HepG2 (cell line): ENCODE results near the gene RAD54L. TPM values are rescaled to one million over a fixed set of nuclear protein-coding genes. Genes with fewer than 3 reads are reported as not detected.

Experiments used
- AKAP8 ChIP-seq: sonication (generic); formaldehyde crosslinking; IDR thresholded peaks from 2 replicates; pipeline ENCODE4 v1.5.1; 2020; ENCODE audit warnings: mild to moderate bottlenecking, missing genetic modification reagents
- JDP2 ChIP-seq: sonication (generic); formaldehyde crosslinking; IDR thresholded peaks from 2 replicates; pipeline ENCODE4 v1.8.1; 2022; ENCODE audit warnings: missing genetic modification reagents, borderline replicate concordance
- SATB2 ChIP-seq: sonication (generic); formaldehyde crosslinking; IDR thresholded peaks from 2 replicates; pipeline ENCODE4 v1.5.0; 2020; ENCODE audit warnings: missing genetic modification reagents
- TEAD3 ChIP-seq: optimal IDR thresholded peaks from 2 replicates; pipeline ENCODE3; 2016; ENCODE audit warnings: borderline replicate concordance
- TERF1 ChIP-seq: sonication (generic); formaldehyde crosslinking; IDR thresholded peaks from 2 replicates; pipeline ENCODE4 v1.8.0; 2022; ENCODE audit warnings: mild to moderate bottlenecking, missing genetic modification reagents, moderate library complexity
- ZBTB46 ChIP-seq: sonication (generic); formaldehyde crosslinking; IDR thresholded peaks from 2 replicates; pipeline ENCODE4 v1.4.0; 2020; ENCODE audit warnings: mild to moderate bottlenecking, missing genetic modification reagents, borderline replicate concordance
- ZGPAT ChIP-seq: IDR thresholded peaks from 2 replicates; pipeline ENCODE4 v1.6.1; 2016; ENCODE audit warnings: mild to moderate bottlenecking
- ZNF180 ChIP-seq: sonication (generic); formaldehyde crosslinking; IDR thresholded peaks from 2 replicates; pipeline ENCODE4 v1.4.0; 2020; ENCODE audit warnings: low read depth, missing genetic modification reagents, borderline replicate concordance
- ZNF224 ChIP-seq: sonication (generic); formaldehyde crosslinking; IDR thresholded peaks from 2 replicates; pipeline ENCODE4 v1.5.0; 2020; ENCODE audit warnings: mild to moderate bottlenecking, missing genetic modification reagents
- ZNF274 ChIP-seq: sonication (generic); formaldehyde crosslinking; IDR thresholded peaks from 2 replicates; pipeline ENCODE4 v1.5.1; 2020; ENCODE audit warnings: mild to moderate bottlenecking, missing genetic modification reagents
- ZNF317 ChIP-seq: sonication (generic); formaldehyde crosslinking; IDR thresholded peaks from 2 replicates; pipeline ENCODE4 v1.5.0; 2020; ENCODE audit warnings: mild to moderate bottlenecking, missing genetic modification reagents
- ZNF441 ChIP-seq: sonication (generic); formaldehyde crosslinking; IDR thresholded peaks from 2 replicates; pipeline ENCODE4 v1.7.0; 2021; ENCODE audit warnings: missing genetic modification reagents, borderline replicate concordance
- ZNF792 ChIP-seq: IDR thresholded peaks from 2 replicates; pipeline ENCODE4 v1.6.1; 2016
- polyA plus RNA-seq, 8 experiments: library from polyadenylated mRNA; depleted of rRNA in 3 of 8; stranded (reverse) in 7 of 8; unstranded in 1 of 8; fragments of >200 nt; fragmentation: Illumina TruSeq in 4 of 8; extraction: Trizol in 4 of 8; gene quantifications; 2 replicates each; pipeline versions ENCODE4 v1.2.1 to v1.2.3, GENCODE V29; 2011 to 2016; ENCODE audit warnings: low read depth in 4 of 8, missing spikeins in 1 of 8, mixed read lengths in 1 of 8; ENCODE audit not compliant: insufficient read depth in 1 of 8
- total RNA-seq, 5 experiments: library from RNA; depleted of rRNA; stranded (reverse); fragments of >200 nt; fragmentation: Illumina TruSeq; extraction: Trizol; gene quantifications; 2 replicates each; pipeline ENCODE4 v1.2.3, GENCODE V29; 2016; ENCODE audit warnings: low read depth in 1 of 5
- TF ChIP-seq, protein P1 (sequence below): sonication (generic); formaldehyde crosslinking; IDR thresholded peaks from 2 replicates; pipeline ENCODE4 v1.8.1; 2022; ENCODE audit warnings: mild to moderate bottlenecking, missing genetic modification reagents
- TF ChIP-seq, protein P2 (sequence below): sonication (generic); formaldehyde crosslinking; IDR thresholded peaks from 2 replicates; pipeline ENCODE4 v1.4.0; 2020; ENCODE audit warnings: missing genetic modification reagents, mild to moderate bottlenecking, borderline replicate concordance
- TF ChIP-seq, protein P3 (sequence below): IDR thresholded peaks from 2 replicates; pipeline ENCODE4 v1.6.1; 2016; ENCODE audit warnings: low read depth, control low read depth
- TF ChIP-seq, protein P4 (sequence below): IDR thresholded peaks from 2 replicates; pipeline ENCODE4 v1.6.1; 2016; ENCODE audit warnings: low read depth, borderline replicate concordance
- TF ChIP-seq, protein P5 (sequence below): sonication (generic); formaldehyde crosslinking; IDR thresholded peaks from 2 replicates; pipeline ENCODE4 v1.4.0; 2020; ENCODE audit warnings: mild to moderate bottlenecking, missing genetic modification reagents

RAD54L gene
- total and polyA plus RNA-seq, 2 of the 13 experiments (the other 11 are each of a cell fraction or from before 2014, with no cell fraction given): 10.2 to 30.0 TPM

GRCh38 chr1:46301808-46302640 is 54.5 kb downstream of the RAD54L start (continued):
- TF ChIP-seq, protein P1, sequence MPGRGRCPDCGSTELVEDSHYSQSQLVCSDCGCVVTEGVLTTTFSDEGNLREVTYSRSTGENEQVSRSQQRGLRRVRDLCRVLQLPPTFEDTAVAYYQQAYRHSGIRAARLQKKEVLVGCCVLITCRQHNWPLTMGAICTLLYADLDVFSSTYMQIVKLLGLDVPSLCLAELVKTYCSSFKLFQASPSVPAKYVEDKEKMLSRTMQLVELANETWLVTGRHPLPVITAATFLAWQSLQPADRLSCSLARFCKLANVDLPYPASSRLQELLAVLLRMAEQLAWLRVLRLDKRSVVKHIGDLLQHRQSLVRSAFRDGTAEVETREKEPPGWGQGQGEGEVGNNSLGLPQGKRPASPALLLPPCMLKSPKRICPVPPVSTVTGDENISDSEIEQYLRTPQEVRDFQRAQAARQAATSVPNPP: no peak
- no peak for TF ChIP-seq ZBTB46 (CRISPR knock-in tag)
- TF ChIP-seq ZGPAT: peak; percentile 68; the same call in 1 of the 2 replicates
- no peak for TF ChIP-seq TEAD3 (CRISPR knock-in tag)
- TF ChIP-seq, protein P2, sequence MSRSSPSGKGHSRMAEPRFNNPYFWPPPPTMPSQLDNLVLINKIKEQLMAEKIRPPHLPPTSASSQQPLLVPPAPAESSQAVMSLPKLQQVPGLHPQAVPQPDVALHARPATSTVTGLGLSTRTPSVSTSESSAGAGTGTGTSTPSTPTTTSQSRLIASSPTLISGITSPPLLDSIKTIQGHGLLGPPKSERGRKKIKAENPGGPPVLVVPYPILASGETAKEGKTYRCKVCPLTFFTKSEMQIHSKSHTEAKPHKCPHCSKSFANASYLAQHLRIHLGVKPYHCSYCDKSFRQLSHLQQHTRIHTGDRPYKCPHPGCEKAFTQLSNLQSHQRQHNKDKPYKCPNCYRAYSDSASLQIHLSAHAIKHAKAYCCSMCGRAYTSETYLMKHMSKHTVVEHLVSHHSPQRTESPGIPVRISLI (CRISPR knock-in tag): no peak
- no peak for TF ChIP-seq ZNF180 (CRISPR knock-in tag)
- TF ChIP-seq, protein P3, sequence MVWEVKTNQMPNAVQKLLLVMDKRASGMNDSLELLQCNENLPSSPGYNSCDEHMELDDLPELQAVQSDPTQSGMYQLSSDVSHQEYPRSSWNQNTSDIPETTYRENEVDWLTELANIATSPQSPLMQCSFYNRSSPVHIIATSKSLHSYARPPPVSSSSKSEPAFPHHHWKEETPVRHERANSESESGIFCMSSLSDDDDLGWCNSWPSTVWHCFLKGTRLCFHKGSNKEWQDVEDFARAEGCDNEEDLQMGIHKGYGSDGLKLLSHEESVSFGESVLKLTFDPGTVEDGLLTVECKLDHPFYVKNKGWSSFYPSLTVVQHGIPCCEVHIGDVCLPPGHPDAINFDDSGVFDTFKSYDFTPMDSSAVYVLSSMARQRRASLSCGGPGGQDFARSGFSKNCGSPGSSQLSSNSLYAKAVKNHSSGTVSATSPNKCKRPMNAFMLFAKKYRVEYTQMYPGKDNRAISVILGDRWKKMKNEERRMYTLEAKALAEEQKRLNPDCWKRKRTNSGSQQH (CRISPR knock-in tag): peak; percentile 17
- TF ChIP-seq JDP2: no peak
- no peak for TF ChIP-seq AKAP8 (CRISPR knock-in tag)
- 0 out of 2 replicates have a peak, but pooled peaks have one; percentile 29 for TF ChIP-seq ZNF224
- TF ChIP-seq, protein P4, sequence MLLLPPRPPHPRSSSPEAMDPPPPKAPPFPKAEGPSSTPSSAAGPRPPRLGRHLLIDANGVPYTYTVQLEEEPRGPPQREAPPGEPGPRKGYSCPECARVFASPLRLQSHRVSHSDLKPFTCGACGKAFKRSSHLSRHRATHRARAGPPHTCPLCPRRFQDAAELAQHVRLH (CRISPR knock-in tag): no peak
- TF ChIP-seq ZNF274 (CRISPR knock-in tag): no peak
- no peak for TF ChIP-seq ZNF792 (CRISPR knock-in tag)
- 0 out of 2 replicates have a peak, but pooled peaks have one; percentile 26 for TF ChIP-seq SATB2
- peak; percentile 95; the same call in 1 of the 2 replicates for TF ChIP-seq TERF1 (CRISPR knock-in tag)
- peak; percentile 64; the same call in 1 of the 2 replicates for TF ChIP-seq ZNF441 (CRISPR knock-in tag)
- TF ChIP-seq, protein P5, sequence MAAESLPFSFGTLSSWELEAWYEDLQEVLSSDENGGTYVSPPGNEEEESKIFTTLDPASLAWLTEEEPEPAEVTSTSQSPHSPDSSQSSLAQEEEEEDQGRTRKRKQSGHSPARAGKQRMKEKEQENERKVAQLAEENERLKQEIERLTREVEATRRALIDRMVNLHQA (CRISPR knock-in tag): no peak
- no peak for TF ChIP-seq ZNF317
